GM15510 (cell line): ENCODE results near the gene RANBP3L.

Experiments used
- POLR2A ChIP-seq: IDR thresholded peaks from 3 replicates; pipeline ENCODE4 v1.6.1; 2011; ENCODE audit warnings: borderline replicate concordance; ENCODE audit not compliant: insufficient read length; ENCODE audit errors: extremely low read depth

RANBP3L gene

GRCh38 chr5:36300927-36301540, 668 bp downstream of the RANBP3L start:
- no peak for TF ChIP-seq POLR2A

- TF ChIP-seq POLR2A, result no peak
Measured at GRCh38 chr5:36300191-36300926, 1.3 kb downstream of the RANBP3L start.

GRCh38 chr5:36298552-36298951, 3.1 kb downstream of the RANBP3L start:
- TF ChIP-seq POLR2A, result no peak

GRCh38 chr5:36297653-36298052, 4.0 kb downstream of the RANBP3L start:
- no peak for TF ChIP-seq POLR2A

- no peak for TF ChIP-seq POLR2A
Measured at GRCh38 chr5:36285837-36286615, 15.7 kb downstream of the RANBP3L start.

GRCh38 chr5:36281626-36282025, 20.1 kb downstream of the RANBP3L start:
- no peak for TF ChIP-seq POLR2A

GRCh38 chr5:36279054-36279698, 22.5 kb downstream of the RANBP3L start:
- TF ChIP-seq POLR2A, result no peak

GRCh38 chr5:36277521-36278176, 24.1 kb downstream of the RANBP3L start:
- TF ChIP-seq POLR2A, result no peak

- no peak for TF ChIP-seq POLR2A
Measured at GRCh38 chr5:36276864-36277263, 24.8 kb downstream of the RANBP3L start.

GRCh38 chr5:36273809-36274526, 27.7 kb downstream of the RANBP3L start:
- no peak for TF ChIP-seq POLR2A

- TF ChIP-seq POLR2A, result no peak
Measured at GRCh38 chr5:36272136-36272690, 29.5 kb downstream of the RANBP3L start.

GRCh38 chr5:36270876-36271575, 30.7 kb downstream of the RANBP3L start:
- TF ChIP-seq POLR2A, result no peak

GRCh38 chr5:36270175-36270574, 31.5 kb downstream of the RANBP3L start:
- no peak for TF ChIP-seq POLR2A
